Activated CD4-positive, CD25-positive, alpha-beta regulatory T cell treated with anti-CD3 and anti-CD28 coated beads, Interleukin-2, amount 50 U/mL, for 24 hours (primary cell): ENCODE measurements around the gene MYO5A.
"Not testable (repeated sequence)": the region's sequence is repeated elsewhere in the genome, so short reads cannot be mapped to it uniquely, and the experiment has no call there.

Experiments used
- ATAC-seq, 2 donors: fragments of 150-1000 bp; cut with Tn5 transposase; one replicate each; pipeline ENCODE4 v1.10.0; 2021; ENCODE audit warnings: mild to moderate bottlenecking in 1 of 2, moderate library complexity in 1 of 2

MYO5A gene

DNA sequence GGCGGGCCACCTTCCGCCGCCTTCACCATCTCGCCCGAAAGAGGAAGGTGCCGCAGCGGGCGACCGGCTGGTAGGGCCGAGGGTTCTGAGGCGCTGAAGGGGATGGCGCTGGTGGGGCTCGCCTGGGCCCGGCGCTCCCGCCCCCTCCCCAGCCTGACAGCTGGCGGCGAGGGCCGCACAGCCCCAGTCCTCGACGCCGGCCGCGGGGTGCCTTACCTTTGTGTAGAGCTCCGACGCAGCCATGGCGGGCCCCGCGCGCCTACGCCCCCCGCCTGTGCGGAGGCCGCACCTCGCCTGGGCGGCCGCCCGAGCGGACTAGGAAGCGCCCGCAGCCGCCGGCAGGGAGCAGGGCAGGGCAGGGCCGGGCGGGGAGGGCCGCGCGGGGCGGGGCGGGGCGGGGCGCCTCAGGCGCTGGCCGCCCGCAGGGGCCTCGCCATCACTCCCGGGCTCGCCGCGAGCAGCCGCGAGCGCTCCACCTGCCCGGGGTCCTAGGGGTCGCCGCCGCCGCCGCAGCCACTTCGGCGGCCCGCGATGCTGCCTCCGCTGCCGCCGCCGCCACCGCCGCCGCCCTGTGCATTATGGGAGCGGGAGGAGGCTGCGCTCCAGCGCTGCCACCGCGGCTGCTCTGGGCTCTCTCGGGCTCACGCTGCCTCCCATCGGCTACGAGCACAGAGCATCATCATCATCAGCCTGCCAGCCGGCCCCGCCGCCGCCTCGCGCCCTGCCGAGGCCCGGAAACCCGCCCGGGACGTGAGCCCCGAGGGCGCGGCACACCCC is at the start of gene MYO5A:
Gene MYO5A, minus strand, starts transcription at position 317 of the 777 bp plus-strand sequence. Its CDS starts 74 bp downstream, at position 243.
- peak; percentile 89 to 90 for ATAC-seq

DNA sequence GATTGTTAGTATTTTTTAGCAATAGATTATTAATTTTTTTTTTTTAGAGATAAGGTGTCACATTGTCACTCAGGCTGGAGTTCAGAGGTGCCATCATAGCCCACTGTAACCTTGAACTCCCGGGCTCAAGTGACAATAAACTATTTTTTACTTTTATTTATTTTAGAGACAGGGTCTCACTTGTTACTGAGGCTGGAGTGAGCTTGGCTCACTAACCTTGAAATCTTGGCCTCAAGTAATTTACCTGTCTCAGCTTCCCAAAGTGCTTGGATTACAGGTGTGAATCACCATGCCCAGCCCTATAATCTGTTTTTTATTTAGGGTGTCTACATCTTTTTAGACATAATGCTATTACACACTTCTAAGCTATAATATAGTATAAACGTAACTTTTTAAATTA is 48.0 kb upstream of the MYO5A start:
- ATAC-seq, result no peak

DNA sequence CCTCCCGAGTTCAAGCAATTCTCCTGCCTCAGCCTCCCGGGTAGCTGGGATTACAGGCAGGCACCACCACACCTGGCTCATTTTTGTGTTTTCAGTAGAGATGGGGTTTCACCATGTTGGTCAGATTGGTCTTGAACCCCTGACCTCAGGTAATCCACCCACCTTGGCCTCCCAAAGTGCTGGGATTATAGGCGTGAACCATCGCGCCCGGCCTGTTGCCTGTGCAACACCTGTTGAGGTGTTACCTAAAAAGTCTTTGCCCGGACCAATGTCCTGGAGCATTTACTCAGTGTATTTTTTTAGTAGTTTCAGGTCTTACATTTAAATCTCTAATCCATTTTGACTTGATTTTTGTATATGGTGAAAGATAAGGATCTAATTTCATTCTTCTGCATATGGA is 46.9 kb upstream of the MYO5A start:
- ATAC-seq, result not testable (repeated sequence)

DNA sequence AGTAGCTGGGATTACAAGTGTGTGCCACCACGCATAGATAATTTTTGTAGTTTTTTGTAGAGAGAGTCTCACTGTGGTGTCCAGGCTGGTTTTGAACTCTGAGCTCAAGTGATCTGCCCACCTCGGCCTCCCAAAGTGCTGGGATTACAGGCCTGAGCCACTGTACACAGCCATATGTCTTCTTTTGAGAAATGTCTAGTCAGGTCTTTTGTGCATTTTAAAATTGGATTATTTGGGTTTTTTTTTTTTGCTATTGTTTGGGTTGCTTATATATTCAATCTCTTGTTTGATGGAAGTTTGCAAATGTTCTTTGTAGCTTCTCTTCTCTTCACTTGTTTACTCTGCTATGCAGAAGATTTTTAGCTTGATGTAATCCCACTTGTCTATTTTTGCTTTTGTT is 46.4 kb upstream of the MYO5A start:
- ATAC-seq, result no peak

DNA sequence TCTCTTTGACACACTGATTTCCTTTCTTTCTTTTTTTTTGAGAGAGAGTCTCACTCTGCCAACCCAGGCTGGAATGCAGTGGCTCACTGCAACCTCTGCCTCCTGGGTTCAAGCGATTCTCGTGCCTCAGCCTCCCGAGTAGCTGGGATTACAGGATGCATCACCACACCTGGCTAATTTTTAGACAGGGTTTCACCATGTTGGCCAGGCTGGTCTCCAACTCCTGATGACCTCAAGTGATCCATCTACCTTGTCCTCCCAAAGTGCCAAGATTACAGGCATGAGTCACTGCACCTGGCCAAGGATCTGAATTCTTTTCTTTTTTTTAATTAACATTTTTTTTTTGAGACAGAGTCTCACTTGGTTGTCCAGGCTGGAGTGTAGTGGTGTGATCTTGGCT is 45.9 kb upstream of the MYO5A start:
- ATAC-seq, result not testable (repeated sequence)

DNA sequence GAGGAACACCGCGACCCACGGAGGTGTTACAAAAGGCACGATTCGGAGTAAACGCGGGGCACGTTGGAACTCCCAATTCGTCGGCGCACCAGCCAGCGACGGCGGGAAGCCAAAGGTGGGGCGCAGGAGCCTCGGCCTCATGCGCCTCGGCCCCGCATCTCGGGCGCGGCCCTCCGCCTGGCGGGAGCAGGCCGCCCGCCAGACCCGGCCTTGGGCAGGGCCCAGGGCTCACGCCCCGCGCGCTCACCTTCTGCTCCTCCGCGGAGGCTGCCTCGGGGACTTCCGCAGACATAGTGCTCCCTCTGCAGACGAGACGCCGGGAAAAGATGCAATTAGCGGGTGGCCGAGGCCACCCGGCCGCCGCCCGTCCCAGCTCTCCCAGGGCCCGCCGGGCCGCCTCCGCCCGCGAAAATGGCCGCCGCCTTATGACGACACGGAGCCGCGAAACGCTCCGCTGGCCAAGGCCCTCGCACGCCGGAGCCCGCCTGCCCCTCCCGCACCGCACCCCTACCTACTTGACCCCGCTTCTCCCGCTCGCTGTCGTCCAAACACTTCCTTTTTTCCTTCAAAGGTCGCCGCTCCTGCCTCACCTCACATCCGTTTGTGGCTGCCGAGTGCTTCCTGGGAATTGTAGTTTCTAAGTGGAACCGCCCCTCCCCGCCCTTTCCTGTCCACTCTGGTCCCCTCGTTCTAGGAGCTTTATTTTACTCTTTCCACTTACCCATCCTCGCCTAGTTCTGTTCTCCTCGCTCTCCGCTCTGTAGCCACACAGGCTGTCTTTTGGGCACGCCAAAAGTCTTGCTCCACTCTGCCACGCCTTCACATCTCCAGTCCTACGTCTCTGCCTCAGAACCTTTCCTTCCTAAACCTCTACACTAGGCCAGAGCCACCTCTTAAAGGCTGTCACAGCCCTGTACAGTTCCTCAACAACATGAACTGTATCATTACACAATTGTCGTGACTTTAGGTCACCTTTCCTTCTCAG is 40.2 kb upstream of the MYO5A start, which contains the start of gene ARPP19:
Gene ARPP19, minus strand, starts transcription at position 430 of the 985 bp plus-strand sequence. Its CDS starts 138 bp downstream, at position 292.
- peak; percentile 73 to 76 for ATAC-seq

DNA sequence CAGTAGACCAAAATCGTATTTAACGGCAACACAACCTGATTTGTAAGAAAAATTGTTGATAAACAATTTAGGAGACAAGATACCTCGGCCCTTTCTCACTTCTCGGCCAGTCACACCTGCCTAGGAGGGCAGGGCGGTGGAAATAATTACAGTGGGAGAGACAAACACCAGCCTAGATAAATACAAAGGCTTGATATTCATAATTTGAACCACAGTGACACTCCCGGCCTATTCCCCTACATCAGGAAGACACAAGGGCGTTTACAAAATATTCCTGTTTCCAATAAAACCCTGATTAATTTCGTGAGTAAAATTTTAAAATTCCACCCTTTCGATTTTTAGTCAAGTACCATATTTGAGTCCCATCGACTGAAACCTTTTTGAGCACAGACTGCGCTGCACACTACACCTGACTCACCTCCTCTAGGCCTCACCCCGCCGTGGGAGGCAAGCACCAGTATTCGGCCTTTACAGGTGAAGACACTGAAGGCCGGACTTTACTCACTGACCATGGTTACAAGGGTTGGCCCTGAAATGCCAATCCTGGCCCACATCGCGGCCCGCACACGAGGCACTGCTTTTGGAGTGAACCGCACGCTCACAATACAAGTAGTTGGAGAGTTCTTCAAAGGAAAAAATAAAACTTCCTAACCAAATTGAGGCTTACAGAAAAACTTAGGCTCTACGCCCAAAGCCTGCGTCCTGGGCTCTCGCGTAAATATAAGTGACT is 39.4 kb upstream of the MYO5A start:
- peak; percentile 61 to 65 for ATAC-seq

DNA sequence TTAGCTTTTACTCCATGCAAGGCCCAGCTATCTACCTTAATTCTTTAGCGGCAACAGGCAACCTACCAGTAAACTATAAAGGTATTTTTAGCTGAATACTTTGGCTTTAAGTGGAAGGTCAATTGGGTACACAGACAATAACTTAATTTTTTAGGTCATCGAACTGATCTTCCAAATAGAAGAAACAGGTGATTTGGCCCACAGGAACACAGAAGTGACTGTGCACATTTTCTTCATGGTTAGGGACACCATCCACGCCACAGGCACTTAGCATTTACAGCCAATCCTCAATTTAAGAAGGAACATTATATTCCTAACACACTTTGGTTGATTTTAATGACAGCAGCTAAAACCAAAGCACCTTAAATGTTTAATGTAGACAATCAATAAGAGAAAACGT is 38.2 kb upstream of the MYO5A start:
- ATAC-seq, result no peak

DNA sequence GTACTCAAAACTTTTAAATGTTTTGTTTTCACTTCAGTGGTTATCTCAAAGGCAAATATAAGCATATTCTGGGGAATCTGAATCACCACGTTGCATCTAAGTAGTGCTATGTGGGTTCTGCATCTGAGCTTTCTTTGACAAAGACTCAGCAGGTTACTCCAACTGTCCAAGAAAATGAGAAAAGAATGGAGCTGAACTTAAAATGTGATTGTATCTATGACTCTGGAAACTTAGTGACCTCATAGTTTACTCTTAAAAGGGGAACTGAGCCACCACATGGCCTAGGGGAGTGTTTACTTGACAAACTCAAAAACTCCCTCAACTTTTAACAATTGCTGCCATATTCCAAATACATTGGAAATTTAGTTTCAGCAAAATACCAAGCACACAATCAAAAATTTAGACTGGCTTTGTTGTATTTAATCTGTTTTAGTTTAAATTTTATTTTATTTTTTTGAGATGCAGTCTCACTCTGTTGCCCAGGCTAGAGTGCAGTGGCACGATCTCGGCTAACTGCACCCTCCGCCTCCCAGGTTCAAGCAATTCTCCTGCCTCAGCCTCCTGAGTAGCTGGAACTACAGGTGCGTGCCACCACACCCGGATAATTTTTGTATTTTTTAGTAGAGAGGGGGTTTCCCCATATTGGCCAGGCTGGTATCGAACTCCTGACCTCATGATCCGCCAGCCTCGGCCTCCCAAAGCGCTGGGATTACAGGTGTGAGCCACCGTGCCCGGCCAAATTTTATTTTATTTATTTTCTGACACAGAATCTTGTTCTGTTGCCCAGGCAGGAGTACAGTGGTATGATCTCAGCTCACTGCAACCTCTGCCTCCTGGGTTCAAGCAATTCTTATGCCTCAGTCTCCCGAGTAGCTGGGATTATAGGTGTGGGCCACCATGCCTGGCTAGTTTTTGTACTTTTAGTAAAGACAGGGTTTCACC is 37.0 kb upstream of the MYO5A start:
- peak; percentile 10 to 34 for ATAC-seq

DNA sequence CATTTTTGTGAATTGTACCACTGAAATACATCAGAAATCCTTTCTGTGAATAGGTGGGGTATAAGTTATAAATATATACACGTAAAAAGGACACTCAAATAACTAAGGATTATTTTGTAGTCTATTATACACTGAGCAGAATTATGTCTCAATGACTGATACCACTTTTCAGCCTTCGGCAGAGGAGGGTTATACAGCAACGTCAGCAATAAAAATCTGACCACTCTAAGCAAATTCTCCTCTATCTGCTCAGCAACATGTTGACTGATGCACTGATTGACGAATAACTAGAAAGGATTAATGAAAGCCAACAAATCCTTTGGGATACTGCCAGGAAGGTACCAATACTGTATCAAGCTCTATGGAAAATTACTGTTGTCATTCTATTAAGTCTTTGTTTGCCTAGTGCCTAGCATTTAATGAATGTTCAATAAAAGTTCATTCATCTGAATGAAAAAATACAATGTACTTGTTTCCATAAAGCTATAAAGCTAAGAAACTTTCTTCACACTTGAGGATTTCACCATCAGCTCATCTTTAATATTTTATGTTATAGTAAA is 34.9 kb upstream of the MYO5A start:
- ATAC-seq, result no peak

DNA sequence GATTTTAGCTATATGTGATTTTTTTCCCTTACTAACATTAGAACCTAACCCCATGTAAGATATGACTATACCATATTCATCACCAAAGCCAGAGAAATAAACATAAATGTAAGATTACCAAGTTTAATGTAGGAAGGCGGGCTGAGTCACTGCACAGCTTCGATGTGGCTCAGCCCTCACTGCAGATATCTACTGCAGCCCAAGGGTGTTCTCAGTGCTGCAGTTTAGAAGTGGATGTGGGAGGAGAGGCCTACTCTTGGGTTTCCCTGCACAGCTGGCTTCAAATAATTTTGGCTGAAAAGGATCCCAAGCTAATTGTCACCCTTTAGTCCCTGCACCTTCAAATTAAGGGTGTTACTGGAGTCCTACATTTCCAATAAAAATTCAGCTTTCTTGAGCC is 30.9 kb upstream of the MYO5A start:
- peak; percentile 81 to 86 for ATAC-seq

DNA sequence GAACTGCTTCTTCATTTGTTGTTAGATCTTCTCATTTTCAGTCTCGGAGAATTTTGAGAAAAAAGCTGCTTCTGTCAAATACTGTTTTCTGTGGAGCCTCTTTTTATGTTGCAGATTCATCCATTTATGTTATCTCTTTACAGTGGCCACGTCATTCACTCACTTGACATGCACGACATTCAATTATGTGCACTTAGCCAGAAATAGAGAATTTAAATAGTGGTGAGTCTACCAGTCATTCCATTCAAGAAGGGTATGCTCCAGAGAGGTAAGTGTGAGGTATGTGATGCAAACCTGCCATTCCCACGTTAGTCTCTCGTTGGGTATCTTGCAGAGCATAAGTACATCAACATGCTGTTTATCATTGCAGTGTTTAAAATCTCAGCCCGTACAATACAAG is 30.3 kb upstream of the MYO5A start:
- ATAC-seq, result peak; percentile 44 to 50

DNA sequence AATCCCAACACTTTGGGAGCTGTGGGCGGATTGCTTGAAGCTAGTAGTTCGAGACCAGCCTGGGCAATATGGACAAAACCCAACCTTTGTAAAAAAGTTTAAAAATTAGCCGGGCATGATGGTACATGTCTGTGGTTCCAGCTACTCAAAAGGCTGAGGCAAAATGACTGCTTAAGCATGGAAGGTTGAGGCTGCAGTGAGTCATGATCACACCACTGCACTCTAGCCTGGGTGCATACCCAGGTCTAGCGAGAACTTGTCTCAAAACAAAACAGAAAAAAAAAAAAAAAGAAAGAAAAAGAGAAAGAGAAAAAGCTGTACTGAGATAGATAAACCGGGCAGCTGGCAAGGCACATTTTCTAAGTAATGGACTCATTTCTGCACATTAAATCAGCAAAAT is 29.5 kb upstream of the MYO5A start:
- peak; percentile 78 to 80 for ATAC-seq

DNA sequence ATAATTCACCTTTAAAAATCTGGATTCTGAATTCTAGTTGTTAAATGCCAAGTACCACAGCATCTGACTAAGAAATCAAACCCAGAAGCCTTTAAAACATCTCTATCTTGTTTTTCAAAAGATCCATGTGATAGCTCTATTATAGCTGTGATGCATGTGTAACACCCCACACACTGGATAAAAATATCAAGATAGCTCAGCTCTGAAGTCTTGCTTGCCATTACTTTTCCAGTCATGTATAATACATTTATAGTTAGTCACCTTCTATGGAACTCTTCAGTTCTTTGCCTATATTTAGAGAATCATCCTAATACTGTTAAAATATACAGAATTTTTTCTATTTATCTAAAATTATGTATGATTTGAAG is 28.6 kb upstream of the MYO5A start:
- ATAC-seq, result no peak

DNA sequence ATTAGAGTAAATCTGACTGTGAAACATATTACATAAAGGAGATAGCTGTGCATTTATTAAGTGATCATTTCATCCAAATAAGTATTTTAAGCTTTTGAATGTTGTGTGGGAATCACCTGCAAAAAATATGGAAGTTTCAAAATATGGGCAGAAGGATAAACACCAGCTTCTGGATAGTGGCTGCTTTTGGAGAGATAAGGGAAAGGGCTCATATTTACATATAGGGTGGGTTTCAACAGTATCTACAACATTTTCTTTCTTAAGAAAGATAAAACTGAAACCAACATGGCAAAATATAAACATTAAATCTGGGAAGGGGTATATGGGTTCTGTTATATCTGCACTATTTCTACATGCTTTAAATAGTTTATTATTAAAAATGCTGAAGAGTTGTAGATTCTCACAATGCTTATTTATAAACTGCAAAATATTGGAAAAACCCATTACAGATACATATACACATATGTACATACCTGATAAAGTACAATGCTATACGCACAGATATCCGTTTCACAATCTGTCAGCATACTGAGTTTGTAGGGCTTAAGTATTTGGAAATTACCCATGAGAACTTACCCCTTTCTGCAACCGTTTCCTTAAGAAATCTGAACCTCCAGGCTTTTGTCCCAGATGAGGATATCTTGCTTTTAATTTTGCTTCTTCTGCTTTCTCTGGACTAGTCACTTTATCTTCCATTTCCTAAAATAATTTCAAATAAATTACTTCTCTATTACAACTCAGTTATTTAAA is 28.0 kb upstream of the MYO5A start:
- ATAC-seq, result no peak

DNA sequence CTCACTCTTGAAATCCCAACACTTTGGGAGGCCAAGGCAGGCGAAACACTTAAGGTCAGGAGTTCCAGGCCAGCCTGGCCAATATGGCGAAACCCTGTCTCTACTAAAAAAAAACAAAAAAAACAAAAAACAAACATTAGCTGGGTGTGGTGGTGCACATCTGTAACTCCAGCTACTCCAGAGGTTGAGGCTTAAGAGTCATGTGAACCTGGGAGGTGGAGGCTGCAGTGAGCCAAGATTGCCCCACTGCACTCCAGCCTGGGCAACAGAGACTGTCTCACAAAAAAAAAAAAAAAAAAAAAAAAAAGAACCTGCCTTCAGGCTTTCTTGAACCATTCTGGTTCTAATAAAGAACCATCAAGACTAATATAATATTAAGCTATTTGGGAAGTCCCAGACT is 23.6 kb upstream of the MYO5A start:
- ATAC-seq, result no peak

DNA sequence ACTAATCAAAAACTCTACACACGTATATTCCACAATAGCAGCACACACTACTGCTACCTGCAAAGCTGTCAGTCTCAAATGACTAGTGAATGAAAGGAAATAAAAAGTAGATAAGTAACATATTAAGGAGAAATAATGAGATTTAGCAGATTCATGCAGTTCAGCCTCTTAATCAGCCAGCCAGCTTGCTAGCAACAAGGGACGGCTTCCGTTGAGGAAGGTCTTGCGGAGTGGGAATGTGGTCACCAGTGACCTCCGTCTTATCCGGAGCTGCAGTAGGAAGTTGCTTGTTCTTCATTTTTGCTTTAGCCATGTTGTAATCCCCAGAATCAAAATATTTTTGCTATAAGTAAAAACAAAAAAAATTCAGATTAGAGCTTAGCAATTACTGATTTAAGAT is 23.1 kb upstream of the MYO5A start:
- ATAC-seq, result no peak

DNA sequence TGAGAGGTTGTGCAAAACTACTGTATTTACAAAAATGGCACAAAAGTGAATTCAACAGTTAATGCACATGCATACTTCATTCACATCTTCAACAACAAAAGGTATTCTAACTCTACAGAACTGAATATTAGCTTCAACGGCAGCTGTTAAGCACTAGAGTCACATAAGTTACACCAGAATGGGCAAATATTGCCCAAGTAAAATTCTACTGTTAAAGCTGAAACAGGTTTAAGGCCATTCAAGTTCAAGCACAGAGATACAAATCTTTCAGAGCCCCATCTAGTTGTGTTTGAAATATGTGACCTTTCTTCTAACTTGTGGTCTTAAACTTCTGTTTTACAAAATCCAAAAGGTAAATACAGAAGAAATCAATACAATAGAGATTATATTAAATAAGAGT is 22.5 kb upstream of the MYO5A start:
- not testable (repeated sequence) for ATAC-seq

DNA sequence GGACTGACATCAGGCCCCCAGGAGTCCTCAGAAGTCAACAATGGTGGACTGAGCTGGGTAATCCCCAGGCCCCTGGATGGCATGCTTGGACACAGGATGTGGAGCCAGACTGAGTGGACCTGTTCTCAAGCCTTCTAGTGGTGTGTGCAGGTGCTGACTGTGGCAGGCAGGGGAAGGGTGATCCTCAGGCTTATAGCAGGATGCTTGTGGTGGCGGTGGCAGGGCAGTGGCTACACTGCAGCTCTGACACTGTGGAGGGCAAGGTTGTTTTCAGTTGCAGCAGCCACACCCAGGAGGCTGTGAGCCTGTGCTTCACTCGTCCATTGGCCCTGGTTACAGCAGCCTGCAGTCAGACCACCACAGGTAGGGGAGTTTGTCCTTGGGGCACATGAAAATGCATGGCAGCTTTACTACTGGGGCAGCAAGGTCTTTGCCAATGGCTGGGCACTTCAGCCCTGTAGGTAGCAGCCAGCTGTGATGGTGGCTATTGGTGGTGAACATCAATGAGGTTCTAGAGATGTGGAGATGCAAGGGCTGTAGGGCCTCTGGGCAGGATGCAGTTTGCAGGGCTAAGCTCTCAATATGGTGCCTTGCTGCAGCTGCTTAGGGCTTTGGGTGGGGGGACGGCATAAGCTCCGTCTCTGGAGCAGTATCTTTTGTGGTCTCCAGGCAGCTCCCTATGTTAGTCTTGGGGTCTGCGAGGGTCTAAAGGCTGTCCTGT is 17.5 kb upstream of the MYO5A start:
- ATAC-seq, result no peak
